ENCODE measurements around the gene DLX3.

Gene DLX3

GRCh38 chr17:50022463-50023130 lies 27.6 kb upstream of the DLX3 start:
- no peak for DNase-seq

DNA sequence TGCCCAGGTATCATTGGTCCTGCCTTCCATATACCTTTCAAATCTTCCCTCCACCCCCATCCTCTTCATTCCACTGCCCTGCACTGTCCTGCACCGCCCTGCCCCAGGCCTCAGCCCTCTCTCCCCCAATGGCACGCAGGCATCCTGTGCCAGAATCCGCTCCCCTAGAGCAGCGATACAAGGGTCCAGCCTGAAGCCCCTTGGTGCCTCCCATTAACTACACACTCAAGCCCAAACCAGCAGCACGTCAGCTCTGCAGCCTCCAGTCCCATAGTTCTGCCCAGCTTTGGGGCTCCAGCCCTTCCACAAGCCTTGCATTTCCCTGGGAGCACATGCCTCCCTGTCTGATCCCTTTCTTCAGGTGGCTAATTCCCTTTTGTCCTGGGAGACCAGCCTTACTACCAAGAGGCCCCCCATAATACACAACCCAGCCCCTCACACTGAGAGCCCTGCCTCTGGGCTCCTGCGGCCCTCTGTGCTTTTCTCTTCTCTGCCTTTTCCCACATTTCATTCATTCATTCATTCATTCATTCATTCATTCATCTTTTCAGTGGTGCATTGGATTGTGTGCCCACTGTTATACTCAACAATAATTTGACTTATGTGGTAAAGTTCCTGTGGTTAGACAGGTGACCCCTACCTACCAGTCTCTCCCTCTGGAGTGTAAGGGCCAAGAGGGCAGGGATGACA lies 26.8 kb upstream of the DLX3 start:
- no peak for DNase-seq

- DNase-seq = no peak
Measured at GRCh38 chr17:50020841-50021599, 26.0 kb upstream of the DLX3 start.

- no peak for DNase-seq
Measured at GRCh38 chr17:50018909-50019308, 23.9 kb upstream of the DLX3 start.

GRCh38 chr17:50015146-50015545 lies 20.1 kb upstream of the DLX3 start:
- no peak for DNase-seq

GRCh38 chr17:50014471-50015088 lies 19.6 kb upstream of the DLX3 start:
- DNase-seq = no peak

GRCh38 chr17:50013079-50013478 lies 18.1 kb upstream of the DLX3 start:
- DNase-seq = no peak

GRCh38 chr17:50009282-50009681 lies 14.3 kb upstream of the DLX3 start:
- DNase-seq = no peak

- no peak for DNase-seq
Measured at GRCh38 chr17:50003911-50004310, 8.9 kb upstream of the DLX3 start.

GRCh38 chr17:49998836-49999511 lies 4.0 kb upstream of the DLX3 start:
- DNase-seq = no peak

DNA sequence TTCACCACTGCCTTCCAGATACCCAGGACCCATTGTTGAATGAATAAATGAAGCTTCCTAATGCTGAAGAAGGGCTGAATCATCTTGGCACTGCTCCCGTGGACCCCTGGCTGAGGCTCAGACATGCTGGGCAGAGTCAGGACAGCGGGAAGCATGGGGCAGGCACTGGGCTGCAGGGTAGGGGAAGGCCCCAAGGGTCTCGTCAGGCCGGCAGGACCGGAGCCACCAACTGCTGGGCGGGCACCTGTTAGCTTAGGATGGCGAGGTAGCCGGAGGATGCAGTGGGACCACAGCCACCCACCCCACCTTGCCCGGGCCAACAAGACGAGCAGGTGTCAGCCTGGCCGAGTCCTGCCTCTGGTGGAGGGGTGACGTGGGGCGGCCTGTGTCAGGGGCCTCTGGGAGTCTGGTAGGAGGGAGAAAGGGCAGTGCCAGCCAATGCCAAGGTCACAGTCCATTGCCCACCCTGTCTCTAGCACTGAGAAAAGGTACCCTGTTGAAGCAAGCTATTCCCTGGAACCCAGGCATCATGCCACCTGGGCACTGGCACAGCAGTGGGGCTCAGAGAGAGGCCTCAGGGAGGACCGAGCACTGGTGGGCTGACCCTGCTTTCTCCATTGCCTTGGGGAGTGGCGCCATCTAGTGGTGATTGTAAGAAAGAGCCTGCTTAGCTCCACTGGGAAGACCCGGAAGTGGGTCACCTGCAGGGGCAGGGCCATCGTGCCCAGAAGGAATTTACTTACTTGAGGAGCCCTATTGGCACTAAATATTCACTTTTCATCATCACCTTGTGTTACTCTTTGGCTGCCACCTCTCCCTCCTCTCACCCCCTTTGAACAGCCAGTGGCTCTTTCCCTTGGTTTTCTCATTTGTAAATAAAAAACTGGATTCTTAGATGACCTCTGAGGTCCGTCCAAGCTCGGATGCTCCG lies 3.0 kb upstream of the DLX3 start:
- peak; percentile 81 to 86 for DNase-seq

GRCh38 chr17:49997301-49997650 lies 2.3 kb upstream of the DLX3 start:
- DNase-seq = no peak

GRCh38 chr17:49996495-49997300 lies 1.7 kb upstream of the DLX3 start:
- peak; percentile 53 to 69 for DNase-seq

- no peak for DNase-seq
Measured at GRCh38 chr17:49996121-49996494, 1.1 kb upstream of the DLX3 start.

DNA sequence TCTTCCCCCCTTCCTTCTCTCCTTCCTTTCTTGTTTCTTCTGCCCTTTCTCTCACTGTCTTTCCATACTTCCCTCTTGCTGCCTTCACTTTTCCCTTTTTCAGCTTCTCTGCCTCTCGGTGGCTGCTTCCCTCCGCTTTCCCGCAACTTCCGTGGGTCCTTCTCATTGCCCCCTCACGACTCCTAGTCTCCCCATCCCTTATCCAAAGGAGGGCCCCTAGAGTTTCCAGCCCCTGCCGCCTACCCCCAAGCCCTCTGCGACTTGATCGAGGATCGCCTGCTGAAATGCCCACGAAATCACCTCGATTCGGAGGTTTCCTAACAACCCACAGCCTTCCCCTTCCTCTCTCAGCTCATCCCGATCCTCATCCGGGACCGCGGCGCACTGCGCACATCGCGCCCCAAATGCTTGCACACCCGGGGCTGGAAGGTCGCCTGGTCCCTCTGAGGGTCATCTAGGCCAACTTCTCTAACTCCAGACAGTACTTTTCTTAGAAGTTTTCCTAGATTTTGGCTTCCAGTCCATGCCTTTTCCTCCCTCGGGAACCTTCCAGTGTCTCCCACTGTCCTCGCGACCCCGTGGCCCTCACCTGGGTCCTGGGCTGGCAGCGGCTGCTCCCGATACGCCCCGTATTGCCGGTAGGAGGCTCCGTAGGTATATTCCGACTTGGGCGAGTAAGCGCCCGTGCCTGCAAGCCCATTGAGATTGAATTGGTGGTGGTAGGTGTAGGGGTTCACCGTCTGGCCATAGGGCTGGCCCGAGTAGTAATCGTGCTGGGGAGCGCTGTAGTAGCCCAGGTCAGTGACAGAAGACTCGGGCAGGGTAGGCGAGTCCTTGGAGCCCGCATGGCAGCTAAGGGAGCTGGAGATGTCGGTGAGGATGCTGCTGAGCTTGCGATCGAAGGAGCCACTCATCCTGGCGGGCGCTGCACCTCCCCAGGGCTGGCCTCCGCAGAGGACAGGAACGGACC lies 654 bp downstream of the DLX3 start:
- DNase-seq = no peak

- peak in 1 of 2 donors; percentile 22 for DNase-seq
Measured at GRCh38 chr17:49993423-49994060, 1.5 kb downstream of the DLX3 start.

DNA sequence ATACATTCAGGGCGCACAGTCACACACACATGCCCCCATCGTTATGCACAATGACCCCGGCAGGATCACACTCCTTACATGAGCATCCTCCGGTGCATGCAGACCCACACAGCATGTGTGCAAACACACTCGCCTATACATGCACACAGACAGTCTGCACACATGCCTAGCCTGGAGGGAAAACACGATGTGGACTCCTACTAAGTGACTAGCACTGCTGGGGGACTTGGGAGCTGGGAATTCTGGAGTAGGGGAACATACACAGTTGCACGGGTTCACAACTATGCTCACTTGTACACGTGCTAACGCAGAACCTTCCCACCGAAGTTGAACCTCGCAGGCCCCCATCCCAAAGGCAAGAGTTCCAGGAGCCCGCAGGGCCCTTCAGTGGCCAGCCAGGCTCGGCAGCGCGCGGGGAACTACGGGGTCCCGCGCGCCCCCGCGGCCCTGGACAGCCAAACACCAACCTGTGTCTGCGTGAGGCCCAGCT lies 2.0 kb downstream of the DLX3 start:
- no peak for DNase-seq

DNA sequence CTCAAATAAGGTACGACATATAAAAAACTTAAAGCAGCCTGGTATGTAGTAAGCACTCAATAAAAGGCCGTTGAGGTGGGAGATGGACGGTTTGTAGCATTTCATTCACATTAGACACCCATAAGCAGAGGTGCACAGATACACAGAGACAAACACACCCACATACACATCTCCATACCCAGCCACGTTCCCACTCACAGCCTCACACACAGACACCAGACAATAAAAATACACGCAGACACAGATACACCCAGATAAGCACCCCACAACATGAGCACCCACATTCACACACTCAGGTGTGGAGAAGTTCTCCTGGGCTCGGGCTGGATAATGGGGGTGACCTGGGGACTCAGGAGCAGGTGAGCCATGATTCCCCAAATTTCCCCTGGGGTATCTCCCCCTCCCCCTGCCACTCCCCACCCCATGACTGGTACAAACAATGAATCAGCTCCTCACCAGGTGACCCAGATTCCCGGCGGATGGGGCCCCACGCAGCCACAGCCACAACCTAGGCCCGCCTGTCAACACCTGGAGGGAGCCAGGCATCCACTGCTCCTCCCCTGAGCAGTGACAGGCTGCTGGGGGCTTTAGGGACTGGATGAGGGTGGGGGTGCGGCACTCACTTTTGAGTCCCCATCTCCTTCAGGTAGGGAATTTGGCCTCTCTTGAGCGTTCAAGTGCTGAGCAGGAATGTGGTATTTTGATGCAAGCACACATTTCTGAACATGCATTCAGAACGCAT lies 2.7 kb downstream of the DLX3 start:
- no peak for DNase-seq

All from activated CD4-positive, alpha-beta T cell treated with anti-CD3 and anti-CD28 coated beads for 4 hours (primary cell).